Gastroesophageal sphincter (tissue), 3 donors: Measurements from ENCODE around the gene CTCFL.

ENCODE experiments used
- POLR2A ChIP-seq, 2 donors: fragments of 450-650 bp; IDR thresholded peaks; one replicate each; pipeline ENCODE4 v1.6.1; 2017; ENCODE audit warnings: antibody characterized with exemption in 2 of 2, mild to moderate bottlenecking in 2 of 2, moderate library complexity in 1 of 2
- POLR2AphosphoS5 ChIP-seq: sonication (generic); formaldehyde crosslinking; IDR thresholded peaks from one replicate; pipeline ENCODE4 v1.6.1; 2017; ENCODE audit warnings: antibody characterized with exemption
- TF ChIP-seq, protein P1 (sequence below), 4 experiments: fragments of 200-600 bp in 2 of 4; fragments of 450-650 bp in 2 of 4; sonication (generic) in 1 of 4; IDR thresholded peaks; one replicate each; pipeline ENCODE4 v1.5.1; 2017 to 2019; ENCODE audit warnings: antibody characterized with exemption in 4 of 4, mild to moderate bottlenecking in 2 of 4, moderate library complexity in 2 of 4

DNA sequence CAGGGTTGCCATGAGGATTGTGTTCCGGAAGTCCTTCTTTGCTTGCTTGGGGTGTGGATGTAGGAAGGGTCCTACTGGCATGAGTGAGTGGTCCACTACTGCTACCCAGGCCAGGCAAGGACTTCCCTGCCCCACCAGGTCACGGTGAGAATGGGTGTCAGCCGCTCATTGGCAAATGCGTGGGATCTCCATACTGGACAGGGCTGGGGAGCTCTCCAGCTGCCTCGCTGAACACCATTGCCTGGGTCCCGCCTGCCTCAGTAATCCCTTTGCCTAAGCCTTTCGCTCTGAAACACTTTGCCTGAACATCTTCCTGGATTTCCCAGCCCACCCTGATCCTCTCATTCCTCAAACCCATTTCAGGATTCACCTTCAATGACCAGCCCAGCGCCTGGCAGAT lies 59.5 kb downstream of the CTCFL start:
- TF ChIP-seq, protein P1, sequence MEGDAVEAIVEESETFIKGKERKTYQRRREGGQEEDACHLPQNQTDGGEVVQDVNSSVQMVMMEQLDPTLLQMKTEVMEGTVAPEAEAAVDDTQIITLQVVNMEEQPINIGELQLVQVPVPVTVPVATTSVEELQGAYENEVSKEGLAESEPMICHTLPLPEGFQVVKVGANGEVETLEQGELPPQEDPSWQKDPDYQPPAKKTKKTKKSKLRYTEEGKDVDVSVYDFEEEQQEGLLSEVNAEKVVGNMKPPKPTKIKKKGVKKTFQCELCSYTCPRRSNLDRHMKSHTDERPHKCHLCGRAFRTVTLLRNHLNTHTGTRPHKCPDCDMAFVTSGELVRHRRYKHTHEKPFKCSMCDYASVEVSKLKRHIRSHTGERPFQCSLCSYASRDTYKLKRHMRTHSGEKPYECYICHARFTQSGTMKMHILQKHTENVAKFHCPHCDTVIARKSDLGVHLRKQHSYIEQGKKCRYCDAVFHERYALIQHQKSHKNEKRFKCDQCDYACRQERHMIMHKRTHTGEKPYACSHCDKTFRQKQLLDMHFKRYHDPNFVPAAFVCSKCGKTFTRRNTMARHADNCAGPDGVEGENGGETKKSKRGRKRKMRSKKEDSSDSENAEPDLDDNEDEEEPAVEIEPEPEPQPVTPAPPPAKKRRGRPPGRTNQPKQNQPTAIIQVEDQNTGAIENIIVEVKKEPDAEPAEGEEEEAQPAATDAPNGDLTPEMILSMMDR (IDR thresholded peaks at IDR 0.05): no peak
- TF ChIP-seq POLR2AphosphoS5: no peak
- no peak for TF ChIP-seq POLR2A (IDR thresholded peaks at IDR 0.05)
